K562 (cell line): Measurements from ENCODE around the gene ATP9A. TPM values are rescaled to one million over a fixed set of nuclear protein-coding genes. Genes with fewer than 3 reads are reported as not detected.

Source experiments
- COPS2 ChIP-seq: fragments of 450-650 bp; conservative IDR thresholded peaks from 2 replicates; pipeline ENCODE4 v1.6.1; 2016; ENCODE audit warnings: mild to moderate bottlenecking, moderate library complexity
- REST ChIP-seq, 2 experiments: fragments of 450-650 bp; formaldehyde crosslinking in 1 of 2; IDR thresholded peaks; 2 replicates each; pipeline versions ENCODE4 v1.4.0 to v1.6.1; 2014 to 2020; ENCODE audit warnings: mild to moderate bottlenecking in 2 of 2, borderline replicate concordance in 1 of 2, low read depth in 1 of 2
- TGIF2 ChIP-seq: sonication (generic); formaldehyde crosslinking; IDR thresholded peaks from 2 replicates; pipeline ENCODE4 v1.8.1; 2022; ENCODE audit warnings: mild to moderate bottlenecking, missing genetic modification reagents, moderate library complexity
- polyA plus RNA-seq, 8 experiments: library from polyadenylated mRNA; depleted of rRNA in 4 of 8; stranded (reverse) in 5 of 8; unstranded in 3 of 8; fragments of >200 nt; fragmentation: Nextera tagmentation in 2 of 8; fragmentation: Illumina TruSeq in 1 of 8; extraction: Ambion mirVana in 2 of 8; extraction: Trizol in 1 of 8; gene quantifications; 2 replicates each; pipeline versions ENCODE4 v1.2.1 to v1.2.3, GENCODE V29; 2011 to 2014; ENCODE audit warnings: inconsistent platforms in 1 of 8, missing spikeins in 1 of 8
- total RNA-seq, 7 experiments: library from RNA; depleted of rRNA in 6 of 7; stranded (reverse); fragments of >200 nt in 6 of 7; fragmentation: Illumina TruSeq in 2 of 7; extraction: Trizol in 2 of 7; gene quantifications; 2 replicates each; pipeline versions ENCODE4 v1.2.1 to v1.2.3, GENCODE V29; 2011 to 2021; ENCODE audit warnings: low replicate concordance in 1 of 7

The ATP9A gene
- total and polyA plus RNA-seq, 9 of the 15 experiments (the other 6 are each of a cell fraction or from before 2014, with no cell fraction given): 0.18 to 0.62 (median 0.29) TPM

GRCh38 chr20:51551186-51551585, 217.0 kb downstream of the ATP9A start (continued):
- TF ChIP-seq REST (IDR thresholded peaks at IDR 0.05; ENCODE audit: borderline replicate concordance): no peak
- no peak for TF ChIP-seq REST (CRISPR knock-in tag; IDR thresholded peaks at IDR 0.05; ENCODE audit: low read depth)
- TF ChIP-seq TGIF2 (CRISPR knock-in tag): no peak
- TF ChIP-seq COPS2: no peak
